Inferior parietal cortex (tissue), 1 donor: Measurements from ENCODE around the gene IQSEC3.

Source experiments
- DNase-seq: peaks from one replicate; pipeline ENCODE4 v3.0.0-alpha.2; 2016; ENCODE audit errors: extremely low spot score

The IQSEC3 gene

GRCh38 chr12:163406-163986, 96.9 kb downstream of the IQSEC3 start:
- DNase-seq: no peak

- DNase-seq: no peak
Observed at GRCh38 chr12:164207-164606, 97.6 kb downstream of the IQSEC3 start.

- no peak for DNase-seq
Observed at GRCh38 chr12:165862-166368, 99.3 kb downstream of the IQSEC3 start.

- no peak for DNase-seq
Observed at GRCh38 chr12:166425-167075, 100.0 kb downstream of the IQSEC3 start.

GRCh38 chr12:167959-168600, 101.5 kb downstream of the IQSEC3 start:
- DNase-seq: no peak

- no peak for DNase-seq
Observed at GRCh38 chr12:168763-169525, 102.4 kb downstream of the IQSEC3 start.

- DNase-seq: no peak
Observed at GRCh38 chr12:169528-170370, 103.2 kb downstream of the IQSEC3 start.

GRCh38 chr12:170371-171225, 104.0 kb downstream of the IQSEC3 start:
- no peak for DNase-seq

GRCh38 chr12:171276-171675, 104.7 kb downstream of the IQSEC3 start:
- no peak for DNase-seq

- no peak for DNase-seq
Observed at GRCh38 chr12:171743-172676, 105.4 kb downstream of the IQSEC3 start.

- no peak for DNase-seq
Observed at GRCh38 chr12:172732-173161, 106.2 kb downstream of the IQSEC3 start.

- DNase-seq: no peak
Observed at GRCh38 chr12:174124-174523, 107.6 kb downstream of the IQSEC3 start.

GRCh38 chr12:174596-174995, 108.0 kb downstream of the IQSEC3 start:
- no peak for DNase-seq

GRCh38 chr12:175250-175649, 108.7 kb downstream of the IQSEC3 start:
- DNase-seq: no peak

GRCh38 chr12:175759-176158, 109.2 kb downstream of the IQSEC3 start:
- DNase-seq: no peak

- DNase-seq: no peak
Observed at GRCh38 chr12:176321-177181, 110.0 kb downstream of the IQSEC3 start.

GRCh38 chr12:177336-177979, 110.9 kb downstream of the IQSEC3 start:
- no peak for DNase-seq
